VCaP (cell line): Measurements from ENCODE around the gene MICU2.
A peak's percentile ranks its signal among the peaks of the same experiment; 100 is the strongest.

ENCODE experiments used
- H3K27ac ChIP-seq: fragments of 450-650 bp; 2 replicates; pipeline ENCODE4 v1.5.1; 2017
- TF ChIP-seq, protein P1 (sequence below): fragments of 450-650 bp; conservative IDR thresholded peaks from 2 replicates; pipeline ENCODE4 v1.5.1; 2017; ENCODE audit warnings: mild to moderate bottlenecking, moderate library complexity

Gene MICU2

DNA sequence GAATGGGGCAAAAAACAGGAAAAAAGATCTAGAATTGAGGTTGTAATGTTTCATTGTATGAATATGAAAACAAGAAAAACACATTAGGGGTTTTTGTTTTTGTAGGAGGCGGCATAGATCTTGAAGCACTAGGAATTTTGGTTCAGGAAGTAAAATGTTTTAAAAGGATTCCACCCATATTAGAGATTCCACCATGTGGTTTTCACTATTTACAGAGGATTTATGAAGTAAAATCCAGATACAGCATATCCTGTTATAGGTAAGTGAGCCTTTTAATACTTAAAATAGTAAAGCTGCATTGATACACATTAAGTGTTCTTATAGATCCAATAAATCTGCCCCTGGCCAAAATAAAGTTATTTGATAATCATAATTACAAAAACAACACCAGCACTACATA lies 61.4 kb downstream of the MICU2 start:
- TF ChIP-seq, protein P1, sequence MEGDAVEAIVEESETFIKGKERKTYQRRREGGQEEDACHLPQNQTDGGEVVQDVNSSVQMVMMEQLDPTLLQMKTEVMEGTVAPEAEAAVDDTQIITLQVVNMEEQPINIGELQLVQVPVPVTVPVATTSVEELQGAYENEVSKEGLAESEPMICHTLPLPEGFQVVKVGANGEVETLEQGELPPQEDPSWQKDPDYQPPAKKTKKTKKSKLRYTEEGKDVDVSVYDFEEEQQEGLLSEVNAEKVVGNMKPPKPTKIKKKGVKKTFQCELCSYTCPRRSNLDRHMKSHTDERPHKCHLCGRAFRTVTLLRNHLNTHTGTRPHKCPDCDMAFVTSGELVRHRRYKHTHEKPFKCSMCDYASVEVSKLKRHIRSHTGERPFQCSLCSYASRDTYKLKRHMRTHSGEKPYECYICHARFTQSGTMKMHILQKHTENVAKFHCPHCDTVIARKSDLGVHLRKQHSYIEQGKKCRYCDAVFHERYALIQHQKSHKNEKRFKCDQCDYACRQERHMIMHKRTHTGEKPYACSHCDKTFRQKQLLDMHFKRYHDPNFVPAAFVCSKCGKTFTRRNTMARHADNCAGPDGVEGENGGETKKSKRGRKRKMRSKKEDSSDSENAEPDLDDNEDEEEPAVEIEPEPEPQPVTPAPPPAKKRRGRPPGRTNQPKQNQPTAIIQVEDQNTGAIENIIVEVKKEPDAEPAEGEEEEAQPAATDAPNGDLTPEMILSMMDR, result no peak
- H3K27ac ChIP-seq, result peak overlapping the region; percentile 56

DNA sequence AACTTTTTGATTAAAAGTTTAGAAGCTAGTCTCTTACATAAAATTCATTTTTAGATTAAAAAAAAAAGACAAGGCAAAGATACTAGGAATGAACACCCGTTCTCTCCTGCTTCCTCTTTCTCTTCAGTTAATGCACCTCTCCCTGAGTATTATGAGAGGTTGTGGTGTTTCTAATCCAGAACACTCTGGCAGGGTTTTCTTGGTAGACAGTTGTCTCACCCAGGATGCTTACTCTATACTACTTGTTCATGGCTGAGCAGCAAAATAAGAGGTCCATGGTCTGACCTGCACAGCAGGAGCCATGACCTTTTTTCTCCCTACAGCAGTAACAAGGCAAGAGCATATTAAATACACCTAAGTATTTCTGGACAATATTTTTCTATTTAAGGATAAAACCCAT lies 62.0 kb downstream of the MICU2 start:
- H3K27ac ChIP-seq, result peak overlapping the region; percentile 56
- TF ChIP-seq, protein P1, result no peak

DNA sequence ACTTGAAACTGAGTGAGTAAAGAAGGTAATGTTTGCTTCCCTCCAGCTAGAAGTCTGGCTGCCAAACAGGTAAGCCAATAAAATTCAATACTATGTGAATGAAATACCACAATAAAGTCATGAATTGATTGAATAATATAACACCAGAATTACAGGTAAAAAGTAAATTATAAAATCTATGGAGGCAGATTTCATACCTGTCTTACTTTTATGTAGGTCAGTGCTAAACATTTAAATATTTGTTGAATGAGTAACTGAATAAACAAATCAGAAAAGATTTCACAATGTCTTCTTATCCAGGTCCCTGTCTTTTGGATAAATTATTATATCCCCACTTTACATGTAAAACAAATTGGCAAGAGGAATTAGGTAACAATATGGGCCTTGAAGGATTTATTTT lies 62.7 kb downstream of the MICU2 start:
- TF ChIP-seq, protein P1, result no peak
- peak overlapping the region; percentile 56 for H3K27ac ChIP-seq

DNA sequence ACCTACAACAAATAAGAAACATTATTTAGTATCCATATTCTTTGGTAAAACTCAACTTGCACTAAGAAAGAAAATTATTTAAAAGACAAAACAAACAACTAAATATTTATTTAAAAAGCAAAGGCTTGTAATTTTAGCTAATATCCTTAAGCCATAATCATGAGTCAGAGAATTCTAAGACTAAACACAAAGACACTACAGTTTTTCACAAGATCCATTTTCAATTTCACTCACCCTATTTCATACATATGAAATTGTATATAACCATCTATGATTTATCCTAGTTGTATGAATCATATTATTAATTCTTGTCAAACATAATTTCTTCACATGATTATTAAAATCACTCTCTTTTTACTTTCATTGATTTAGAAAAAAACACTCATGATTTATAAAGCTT lies 64.3 kb downstream of the MICU2 start:
- TF ChIP-seq, protein P1, result no peak

DNA sequence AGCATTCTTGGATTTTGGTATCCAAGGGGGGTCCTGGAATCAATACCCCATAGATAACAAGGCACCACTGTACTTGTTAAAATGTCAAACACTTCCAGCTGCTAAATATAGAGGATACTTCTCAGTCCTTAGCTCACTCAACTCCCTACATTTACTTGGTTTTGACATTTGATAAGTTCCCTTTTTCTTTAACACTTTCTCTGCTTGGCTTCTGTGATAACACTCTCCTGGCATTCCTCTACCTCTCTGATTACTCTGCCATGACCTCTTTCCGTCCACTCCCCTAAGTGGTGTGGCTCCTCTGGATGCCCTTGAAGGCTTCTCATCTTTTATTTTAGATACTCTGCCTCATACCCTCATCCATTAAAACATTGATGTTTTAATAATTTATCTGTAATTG lies 65.2 kb downstream of the MICU2 start:
- TF ChIP-seq, protein P1, result no peak
- no peak overlapping the region for H3K27ac ChIP-seq

More for the DNA sequence above, 64.3 kb downstream of the MICU2 start:
- no peak overlapping the region; the same call in 1 of the 2 replicates for H3K27ac ChIP-seq

DNA sequence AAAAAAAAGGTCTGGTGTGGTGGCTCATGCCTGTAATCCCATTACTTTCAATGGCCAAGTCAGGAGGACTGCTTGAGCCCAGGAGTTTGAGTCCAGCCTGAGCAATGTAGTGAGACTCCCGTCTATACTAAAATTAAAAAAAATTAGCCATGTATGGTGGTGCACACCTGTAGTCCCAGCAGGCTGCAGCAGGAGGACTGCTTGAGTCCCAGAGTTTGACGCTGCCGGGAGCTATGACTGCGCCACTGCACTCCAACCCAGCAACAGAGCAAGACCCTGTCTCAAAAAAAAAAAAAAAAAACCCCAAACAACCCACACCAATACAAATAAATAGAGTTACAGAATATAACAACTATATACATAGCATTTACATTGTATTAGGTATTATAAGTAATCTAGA lies 65.7 kb downstream of the MICU2 start:
- H3K27ac ChIP-seq, result no peak overlapping the region
- TF ChIP-seq, protein P1, result no peak

DNA sequence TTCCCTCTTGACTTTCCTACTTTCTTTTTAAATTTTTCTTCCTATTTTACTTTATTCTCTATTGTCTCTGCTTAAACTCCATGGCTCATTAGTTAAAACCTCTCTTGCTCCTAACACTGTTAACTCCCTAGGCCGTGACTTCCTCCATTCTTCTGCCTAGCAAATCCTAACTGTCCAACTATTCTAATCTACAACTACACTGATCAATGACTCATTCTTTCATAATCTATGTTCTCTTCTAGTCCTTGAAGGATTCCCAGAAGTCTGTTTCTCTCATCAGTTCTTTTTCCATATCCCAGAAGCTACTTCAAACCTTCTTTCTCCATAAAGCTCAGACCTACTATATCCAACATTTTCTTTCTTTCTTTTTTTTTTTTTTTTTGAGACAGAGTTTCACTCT lies 66.9 kb downstream of the MICU2 start:
- H3K27ac ChIP-seq, result peak overlapping the region; percentile 42
- TF ChIP-seq, protein P1, result no peak
